BJ (cell line): ENCODE measurements around the gene ARHGAP24. TPM values are rescaled to one million over a fixed set of nuclear protein-coding genes. Genes with fewer than 3 reads are reported as not detected.

ENCODE experiments used
- CTCF ChIA-PET: fragments of 350-600 bp; formaldehyde crosslinking; extraction: SDS; loops from one replicate; lab custom pipeline; 2021; ENCODE audit warnings: antibody characterized with exemption, inconsistent platforms; lab: Yijun Ruan, JAX
- POLR2A ChIA-PET: fragments of 300-600 bp; sonication (Branson Sonifier 250); formaldehyde crosslinking; extraction: SDS; loops from one replicate; lab custom pipeline; 2021; ENCODE audit warnings: antibody characterized with exemption; lab: Charles Lee
- DNase-seq: peaks from one replicate; pipeline ENCODE4 v3.0.0-alpha.2; 2011; ENCODE audit warnings: low read depth
- H3K27me3 ChIP-seq: 2 replicates; pipeline ENCODE4 v1.6.0; 2011; ENCODE audit warnings: low read length; ENCODE audit not compliant: control insufficient read depth, insufficient read depth
- H3K36me3 ChIP-seq: 2 replicates; pipeline ENCODE4 v1.5.1; 2011; ENCODE audit warnings: low read length; ENCODE audit not compliant: control insufficient read depth, insufficient read depth
- H3K4me3 ChIP-seq: 2 replicates; pipeline ENCODE4 v1.5.1; 2011; ENCODE audit warnings: low read depth, mild to moderate bottlenecking, control low read depth, low read length
- polyA plus RNA-seq: library from polyadenylated mRNA; depleted of rRNA; stranded (reverse); fragments of >200 nt; gene quantifications from 2 replicates; pipeline ENCODE4 v1.2.3, GENCODE V29; 2011
- small RNA-seq: library from RNA; depleted of rRNA; stranded (forward); fragments of <200 nt; gene quantifications from one replicate; pipeline ENCODE3, GENCODE V24; 2012; ENCODE audit warnings: low replicate concordance, low read depth; ENCODE audit not compliant: insufficient read length
- TF ChIP-seq, protein P1 (sequence below): IDR thresholded peaks from 2 replicates; pipeline ENCODE4 v1.5.1; 2011; ENCODE audit warnings: low read depth, mild to moderate bottlenecking, control low read depth, inconsistent platforms, low read length, moderate library complexity; ENCODE audit not compliant: insufficient read depth

Gene ARHGAP24
- polyA plus RNA-seq, 1 experiment = 17.7 TPM

- no peaks in the 10 kb centered on the region for H3K27me3 ChIP-seq
- H3K36me3 ChIP-seq = no peaks in the 10 kb centered on the region
- TF ChIP-seq, protein P1, sequence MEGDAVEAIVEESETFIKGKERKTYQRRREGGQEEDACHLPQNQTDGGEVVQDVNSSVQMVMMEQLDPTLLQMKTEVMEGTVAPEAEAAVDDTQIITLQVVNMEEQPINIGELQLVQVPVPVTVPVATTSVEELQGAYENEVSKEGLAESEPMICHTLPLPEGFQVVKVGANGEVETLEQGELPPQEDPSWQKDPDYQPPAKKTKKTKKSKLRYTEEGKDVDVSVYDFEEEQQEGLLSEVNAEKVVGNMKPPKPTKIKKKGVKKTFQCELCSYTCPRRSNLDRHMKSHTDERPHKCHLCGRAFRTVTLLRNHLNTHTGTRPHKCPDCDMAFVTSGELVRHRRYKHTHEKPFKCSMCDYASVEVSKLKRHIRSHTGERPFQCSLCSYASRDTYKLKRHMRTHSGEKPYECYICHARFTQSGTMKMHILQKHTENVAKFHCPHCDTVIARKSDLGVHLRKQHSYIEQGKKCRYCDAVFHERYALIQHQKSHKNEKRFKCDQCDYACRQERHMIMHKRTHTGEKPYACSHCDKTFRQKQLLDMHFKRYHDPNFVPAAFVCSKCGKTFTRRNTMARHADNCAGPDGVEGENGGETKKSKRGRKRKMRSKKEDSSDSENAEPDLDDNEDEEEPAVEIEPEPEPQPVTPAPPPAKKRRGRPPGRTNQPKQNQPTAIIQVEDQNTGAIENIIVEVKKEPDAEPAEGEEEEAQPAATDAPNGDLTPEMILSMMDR = no peak
- ChIA-PET POLR2A (no interaction called here), CTCF (interaction anchor here (0.6 kb wide), 1 partner anchor 186 kb away, joined by 3 read pairs; no protein-coding TSS in a partner anchor)
- H3K4me3 ChIP-seq = no peak overlapping the region
- no peak for DNase-seq
Measured at GRCh38 chr4:86050496-86050895, 575.5 kb downstream of the ARHGAP24 start.

Small RNA genes lying within 50 kb of the gene (small RNA-seq; reads per million reads assigned to genes)
- not detected for gene MIR4451
